ENCODE measurements around the gene CLGN. TPM values are rescaled to one million over a fixed set of nuclear protein-coding genes. Genes with fewer than 3 reads are reported as not detected.

The CLGN gene
- total RNA-seq, 2 experiments from 2014 or later: 0.23 to 0.31 TPM

DNA sequence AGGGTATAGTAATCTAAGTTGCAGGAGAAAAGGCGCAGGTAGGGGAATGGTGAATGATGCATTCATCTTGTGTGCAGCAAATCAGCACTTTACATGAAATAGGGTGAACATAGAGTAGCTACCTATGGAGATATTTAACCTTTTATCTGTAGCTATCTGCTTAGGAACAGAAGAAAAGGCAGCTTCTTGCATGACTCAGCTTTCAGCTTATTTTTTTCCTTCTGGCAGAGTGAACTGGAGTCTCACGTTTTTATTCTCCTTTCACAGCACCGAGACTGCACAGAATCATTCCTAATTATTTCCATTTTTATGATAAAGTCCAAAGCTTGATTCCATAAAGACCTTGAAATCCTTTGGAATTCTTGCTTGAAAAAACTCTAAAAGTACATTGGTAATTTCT is 58.8 kb downstream of the CLGN start:
- intact Hi-C loops (cut with micrococcal nuclease): no loop called here
- Mint-ChIP-seq H3K4me3 (no peak overlapping the region), H3K36me3 (ENCODE audit: low read depth) (no peaks in the 10 kb centered on the region), H3K27ac (no peak overlapping the region), H3K9me3 (no peaks in the 10 kb centered on the region), H3K4me1 (ENCODE audit: low read depth) (peaks cover 7% of the 10 kb centered on the region), H3K27me3 (no peaks in the 10 kb centered on the region)
- no peak for DNase-seq
- POLR2A ChIA-PET: no interaction called here
- TF ChIP-seq, protein P1, sequence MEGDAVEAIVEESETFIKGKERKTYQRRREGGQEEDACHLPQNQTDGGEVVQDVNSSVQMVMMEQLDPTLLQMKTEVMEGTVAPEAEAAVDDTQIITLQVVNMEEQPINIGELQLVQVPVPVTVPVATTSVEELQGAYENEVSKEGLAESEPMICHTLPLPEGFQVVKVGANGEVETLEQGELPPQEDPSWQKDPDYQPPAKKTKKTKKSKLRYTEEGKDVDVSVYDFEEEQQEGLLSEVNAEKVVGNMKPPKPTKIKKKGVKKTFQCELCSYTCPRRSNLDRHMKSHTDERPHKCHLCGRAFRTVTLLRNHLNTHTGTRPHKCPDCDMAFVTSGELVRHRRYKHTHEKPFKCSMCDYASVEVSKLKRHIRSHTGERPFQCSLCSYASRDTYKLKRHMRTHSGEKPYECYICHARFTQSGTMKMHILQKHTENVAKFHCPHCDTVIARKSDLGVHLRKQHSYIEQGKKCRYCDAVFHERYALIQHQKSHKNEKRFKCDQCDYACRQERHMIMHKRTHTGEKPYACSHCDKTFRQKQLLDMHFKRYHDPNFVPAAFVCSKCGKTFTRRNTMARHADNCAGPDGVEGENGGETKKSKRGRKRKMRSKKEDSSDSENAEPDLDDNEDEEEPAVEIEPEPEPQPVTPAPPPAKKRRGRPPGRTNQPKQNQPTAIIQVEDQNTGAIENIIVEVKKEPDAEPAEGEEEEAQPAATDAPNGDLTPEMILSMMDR (IDR thresholded peaks at IDR 0.05): no peak
- CTCF ChIA-PET: interaction anchor here (1.5 to 3.0 kb wide), 4 partner anchors 9 to 241 kb away, joined by 3 to 23 read pairs (median 6); partner anchors contain the start of gene CLGN
- no peak for ATAC-seq

DNA sequence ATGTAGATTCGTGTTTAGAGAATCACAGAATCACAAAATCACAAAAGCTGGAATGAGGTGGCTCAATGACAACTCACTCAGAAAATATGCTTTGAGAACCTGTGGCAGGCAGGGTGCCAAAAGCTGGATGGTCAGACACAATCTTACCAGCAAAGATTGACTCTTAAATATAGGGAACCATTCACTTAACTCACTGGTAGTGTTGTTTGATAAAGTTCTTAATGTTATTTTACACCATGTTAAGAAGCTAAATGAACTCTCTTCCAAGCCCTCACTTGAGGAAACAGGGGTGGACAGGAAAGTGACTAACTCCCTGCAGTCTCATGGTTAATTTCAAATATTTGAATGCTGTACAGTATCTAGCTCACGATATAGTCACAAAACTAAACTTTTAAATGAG is 59.7 kb downstream of the CLGN start:
- no peak overlapping the region for H3K27ac Mint-ChIP-seq

DNA sequence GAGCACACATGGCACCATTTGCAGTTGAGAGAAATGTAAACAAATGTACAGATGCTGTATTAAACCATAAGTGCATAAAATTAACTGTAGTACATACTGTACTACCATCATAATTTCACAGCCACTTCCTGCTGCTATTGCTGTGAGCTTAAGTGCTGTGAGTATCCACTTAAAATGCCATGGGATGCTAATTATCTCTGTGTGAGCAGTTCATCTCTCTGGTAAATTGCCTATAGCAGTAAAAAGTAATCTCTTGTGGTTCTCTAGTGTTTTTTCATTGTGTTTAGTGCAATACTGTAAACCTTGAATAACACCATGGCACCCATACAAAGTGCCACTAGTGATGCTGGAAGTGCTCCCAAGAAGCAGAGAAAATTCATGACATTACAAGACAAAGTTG is 63.9 kb downstream of the CLGN start:
- ATAC-seq (no peak), DNase-seq (no peak)
- no peaks in the 10 kb centered on the region for H3K27me3 Mint-ChIP-seq
- no peaks in the 10 kb centered on the region for H3K9me3 Mint-ChIP-seq
- ChIA-PET POLR2A (no interaction called here), CTCF (interaction anchor here (1.1 to 2.9 kb wide), 3 partner anchors 9 to 246 kb away, joined by 3 to 13 read pairs (median 5); partner anchors contain the start of gene SCOC)
- no peaks in the 10 kb centered on the region for H3K4me1 Mint-ChIP-seq (ENCODE audit: low read depth)
- intact Hi-C loops (cut with micrococcal nuclease): loop anchor here (5.0 kb wide), 1 partner anchor 249 kb away; no protein-coding TSS in a partner anchor
- H3K36me3 Mint-ChIP-seq (ENCODE audit: low read depth): no peaks in the 10 kb centered on the region
- no peak overlapping the region for H3K4me3 Mint-ChIP-seq
- H3K27ac Mint-ChIP-seq: no peak overlapping the region
- TF ChIP-seq, protein P1 (IDR thresholded peaks at IDR 0.05): no peak

More for the DNA sequence above, 59.7 kb downstream of the CLGN start:
- TF ChIP-seq, protein P1 (IDR thresholded peaks at IDR 0.05): no peak
- no peak overlapping the region for H3K4me3 Mint-ChIP-seq
- DNase-seq: no peak
- ChIA-PET CTCF (interaction anchor here (0.7 to 3.0 kb wide), 6 partner anchors 8 to 242 kb away, joined by 3 to 23 read pairs (median 4); partner anchors contain the start of genes CLGN and ELMOD2), POLR2A (no interaction called here)
- H3K36me3 Mint-ChIP-seq (ENCODE audit: low read depth): no peaks in the 10 kb centered on the region
- no peaks in the 10 kb centered on the region for H3K27me3 Mint-ChIP-seq
- ATAC-seq: no peak
- H3K9me3 Mint-ChIP-seq: no peaks in the 10 kb centered on the region
- peaks cover 7% of the 10 kb centered on the region for H3K4me1 Mint-ChIP-seq (ENCODE audit: low read depth)
- intact Hi-C loops (cut with micrococcal nuclease): no loop called here

DNA sequence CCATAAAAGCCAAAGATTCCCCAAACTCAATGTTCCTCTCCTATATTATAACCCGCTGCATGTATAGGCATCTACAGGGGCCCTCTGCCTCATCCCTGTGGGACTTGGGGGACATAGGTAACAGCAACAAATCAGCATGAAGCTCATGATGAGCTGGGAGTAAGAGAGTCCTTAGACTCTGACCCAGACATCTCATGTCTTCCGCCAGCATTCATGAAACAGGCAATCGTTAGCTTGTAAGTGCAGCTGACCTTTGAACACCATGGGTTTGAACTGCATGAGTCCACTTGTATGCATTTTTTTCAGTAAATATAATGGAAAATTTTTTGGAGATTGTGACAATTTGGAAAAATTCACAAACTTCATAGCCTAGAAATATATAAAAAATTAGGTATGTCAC is 64.4 kb downstream of the CLGN start:
- H3K4me3 Mint-ChIP-seq: no peak overlapping the region
- H3K36me3 Mint-ChIP-seq (ENCODE audit: low read depth): no peaks in the 10 kb centered on the region
- no peak overlapping the region for H3K27ac Mint-ChIP-seq
- DNase-seq (no peak), ATAC-seq (no peak)
- ChIA-PET CTCF (interaction anchor here (1.1 to 2.9 kb wide), 3 partner anchors 10 to 246 kb away, joined by 3 to 13 read pairs (median 5); partner anchors contain the start of gene SCOC), POLR2A (interaction anchor here (1.3 kb wide), 1 partner anchor 10 kb away, joined by 4 read pairs; no protein-coding TSS in a partner anchor)
- H3K9me3 Mint-ChIP-seq: no peaks in the 10 kb centered on the region
- intact Hi-C loops (cut with micrococcal nuclease): loop anchor here (5.0 kb wide), 1 partner anchor 249 kb away; no protein-coding TSS in a partner anchor
- no peaks in the 10 kb centered on the region for H3K4me1 Mint-ChIP-seq (ENCODE audit: low read depth)
- no peaks in the 10 kb centered on the region for H3K27me3 Mint-ChIP-seq
- TF ChIP-seq, protein P1 (IDR thresholded peaks at IDR 0.05): no peak

DNA sequence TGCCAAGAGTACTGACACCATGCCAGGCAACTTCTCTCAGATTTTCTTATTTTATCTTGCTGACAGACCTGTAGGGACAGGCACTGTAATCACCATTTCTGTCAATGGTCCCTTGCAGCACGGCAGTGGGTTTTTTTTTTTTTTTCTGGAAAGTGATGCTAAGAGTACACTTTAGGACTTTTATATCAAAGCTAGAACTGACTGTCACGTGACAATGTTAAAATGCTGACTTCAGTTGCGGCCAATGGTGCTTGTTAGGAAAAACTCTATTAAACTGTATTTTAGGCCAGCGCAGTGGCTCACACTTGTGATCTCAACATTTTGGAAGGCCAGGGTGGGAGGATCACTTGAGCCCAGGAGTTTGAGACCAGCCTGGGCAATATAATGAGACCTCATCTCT is 66.3 kb downstream of the CLGN start:
- no peak for ATAC-seq
- POLR2A ChIA-PET: no interaction called here
- peaks cover 2% of the 10 kb centered on the region for H3K27me3 Mint-ChIP-seq
- intact Hi-C loops (cut with micrococcal nuclease): loop anchor here (5.0 kb wide), 1 partner anchor 251 kb away; no protein-coding TSS in a partner anchor
- no peak overlapping the region for H3K27ac Mint-ChIP-seq
- H3K36me3 Mint-ChIP-seq (ENCODE audit: low read depth): no peaks in the 10 kb centered on the region
- DNase-seq: no peak
- H3K9me3 Mint-ChIP-seq: no peaks in the 10 kb centered on the region
- no peaks in the 10 kb centered on the region for H3K4me1 Mint-ChIP-seq (ENCODE audit: low read depth)
- H3K4me3 Mint-ChIP-seq: no peak overlapping the region
- CTCF ChIA-PET: interaction anchor here (0.9 to 5.2 kb wide), 17 partner anchors 11 to 758 kb away, joined by 3 to 64 read pairs (median 8); partner anchors contain the start of gene SCOC
- TF ChIP-seq, protein P1 (IDR thresholded peaks at IDR 0.05): no peak

Data from activated CD8-positive, alpha-beta T cell treated with anti-CD3 and anti-CD28 coated beads for 36 hours (primary cell).